A549 (cell line): Measurements from ENCODE around the gene TFAP2C. TPM values are rescaled to one million over a fixed set of nuclear protein-coding genes. Genes with fewer than 3 reads are reported as not detected.
"Not testable (repeated sequence)": the region's sequence is repeated elsewhere in the genome, so short reads cannot be mapped to it uniquely, and the experiment has no call there.

ENCODE experiments used
- ATAC-seq, 2 experiments: fragments of 200-7000 bp in 1 of 2; fragments of >200 bp in 1 of 2; cut with Nextera tagmentation in 1 of 2; cut with Tn5 transposase in 1 of 2; 3 replicates each; pipeline versions ENCODE4 v1.8.0 to v1.9.1; 2018 to 2020; ENCODE audit warnings: mild to moderate bottlenecking in 1 of 2, moderate library complexity in 1 of 2
- CTCF ChIA-PET: fragments of 300-600 bp; sonication (Branson Sonifier 250); formaldehyde crosslinking; extraction: SDS; loops from one replicate; lab custom pipeline; 2021; ENCODE audit warnings: antibody characterized with exemption, inconsistent platforms; lab: Yijun Ruan, JAX
- POLR2A ChIA-PET: fragments of 350-600 bp; formaldehyde crosslinking; extraction: SDS; loops from one replicate; lab custom pipeline; 2021; ENCODE audit warnings: antibody characterized with exemption, inconsistent platforms; lab: Yijun Ruan, JAX
- DNase-seq, 2 experiments: peaks; one replicate each; pipeline versions ENCODE4 v3.0.0 to v3.0.0-alpha.2; 2011 to 2016; ENCODE audit warnings: low read depth in 1 of 2, low spot score in 1 of 2
- FAIRE-seq: peaks from 2 replicates; lab custom pipeline; 2011; peaks lifted over from hg19 to GRCh38; lab: Jason Lieb, UNC
- H3K27ac ChIP-seq, 2 experiments: fragments of >200 bp; sonication (Bioruptor Twin); formaldehyde crosslinking; 3 replicates each; pipeline ENCODE4 v1.5.1; 2016 to 2017
- H3K4me1 ChIP-seq: fragments of >200 bp; sonication (Bioruptor Twin); formaldehyde crosslinking; 3 replicates; pipeline ENCODE4 v1.6.1; 2016
- H3K4me2 ChIP-seq: fragments of >200 bp; sonication (Bioruptor Twin); formaldehyde crosslinking; 3 replicates; pipeline ENCODE4 v1.6.1; 2016
- H3K4me3 ChIP-seq: fragments of >200 bp; sonication (Bioruptor Twin); formaldehyde crosslinking; 3 replicates; pipeline ENCODE4 v1.5.1; 2016
- H3K9me3 ChIP-seq: fragments of >200 bp; sonication (Bioruptor Twin); formaldehyde crosslinking; 3 replicates; pipeline ENCODE4 v1.6.1; 2016
- BHLHE40 ChIP-seq: IDR thresholded peaks from 2 replicates; pipeline ENCODE4 v1.6.1; 2012; ENCODE audit warnings: low read depth, low read length, inconsistent platforms
- CEBPB ChIP-seq, 2 experiments: fragments of >200 bp in 1 of 2; sonication (Bioruptor Twin) in 1 of 2; formaldehyde crosslinking in 1 of 2; IDR thresholded peaks; 2 replicates each; pipeline ENCODE4 v1.6.1; 2012 to 2016
- CHD2 ChIP-seq: fragments of 150-350 bp; IDR thresholded peaks from 2 replicates; pipeline ENCODE4 v1.6.1; 2014; ENCODE audit warnings: low read length; ENCODE audit not compliant: partially characterized antibody
- CHD4 ChIP-seq: fragments of 200-600 bp; sonication (generic); IDR thresholded peaks from 2 replicates; pipeline ENCODE4 v1.6.1; 2016; ENCODE audit warnings: antibody characterized with exemption, mild to moderate bottlenecking, borderline replicate concordance
- CTCF ChIP-seq: fragments of >200 bp; sonication (Bioruptor Twin); formaldehyde crosslinking; IDR thresholded peaks from 3 replicates; pipeline ENCODE4 v1.5.1; 2016
- EHF ChIP-seq: fragments of 250-450 bp; sonication (Bioruptor Pico); IDR thresholded peaks from 2 replicates; pipeline ENCODE4 v1.5.0; 2020; ENCODE audit warnings: mild to moderate bottlenecking
- FOSB ChIP-seq: fragments of 250-450 bp; sonication (Bioruptor Pico); IDR thresholded peaks from 2 replicates; pipeline ENCODE4 v1.5.0; 2020; ENCODE audit warnings: mild to moderate bottlenecking, moderate library complexity
- FOXS1 ChIP-seq: fragments of 250-450 bp; sonication (Bioruptor Pico); IDR thresholded peaks from 2 replicates; pipeline ENCODE4 v1.5.0; 2020; ENCODE audit warnings: mild to moderate bottlenecking, moderate library complexity
- HOXA7 ChIP-seq: fragments of 250-450 bp; sonication (Bioruptor Pico); IDR thresholded peaks from 2 replicates; pipeline ENCODE4 v1.5.0; 2020; ENCODE audit warnings: mild to moderate bottlenecking, moderate library complexity
- HOXB13 ChIP-seq: fragments of 250-450 bp; sonication (Bioruptor Pico); IDR thresholded peaks from 2 replicates; pipeline ENCODE4 v1.5.0; 2020; ENCODE audit warnings: low read depth, mild to moderate bottlenecking, moderate library complexity
- HOXB5 ChIP-seq: fragments of 250-450 bp; sonication (Bioruptor Pico); IDR thresholded peaks from 2 replicates; pipeline ENCODE4 v1.5.0; 2020; ENCODE audit warnings: mild to moderate bottlenecking, moderate library complexity
- JUN ChIP-seq, 2 experiments: fragments of >200 bp; sonication (Bioruptor Twin); formaldehyde crosslinking; IDR thresholded peaks; 2 replicates in 1 of 2; 3 replicates in 1 of 2; pipeline ENCODE4 v1.6.1; 2016 to 2017
- KDM5A ChIP-seq: fragments of 200-600 bp; sonication (generic); IDR thresholded peaks from 2 replicates; pipeline ENCODE4 v1.6.1; 2016; ENCODE audit warnings: antibody characterized with exemption, mild to moderate bottlenecking
- MAZ ChIP-seq: fragments of 150-350 bp; IDR thresholded peaks from 2 replicates; pipeline ENCODE4 v1.6.1; 2014; ENCODE audit warnings: antibody characterized with exemption, low read depth, low read length, borderline replicate concordance
- NR3C1 ChIP-seq: fragments of >200 bp; sonication (Bioruptor Twin); formaldehyde crosslinking; IDR thresholded peaks from 3 replicates; pipeline ENCODE4 v1.6.1; 2017
- RARB ChIP-seq: fragments of 250-450 bp; sonication (Bioruptor Pico); IDR thresholded peaks from 2 replicates; pipeline ENCODE4 v1.8.0; 2021; ENCODE audit warnings: mild to moderate bottlenecking, moderate library complexity
- RCOR1 ChIP-seq: fragments of 150-350 bp; IDR thresholded peaks from 2 replicates; pipeline ENCODE4 v1.6.1; 2014; ENCODE audit warnings: antibody characterized with exemption, low read length, low read depth
- RFX5 ChIP-seq: fragments of 450-650 bp; IDR thresholded peaks from 2 replicates; pipeline ENCODE4 v1.7.1; 2014; ENCODE audit warnings: antibody characterized with exemption, mild to moderate bottlenecking, moderate library complexity
- SMC3 ChIP-seq: fragments of >200 bp; sonication (Bioruptor Twin); formaldehyde crosslinking; IDR thresholded peaks from 3 replicates; pipeline ENCODE4 v1.6.1; 2018; ENCODE audit warnings: inconsistent platforms
- TP53 ChIP-seq: fragments of 250-450 bp; sonication (Bioruptor Pico); IDR thresholded peaks from 2 replicates; pipeline ENCODE4 v1.5.0; 2021; ENCODE audit warnings: mild to moderate bottlenecking, moderate library complexity
- ZC3H11A ChIP-seq: fragments of 450-650 bp; IDR thresholded peaks from 2 replicates; pipeline ENCODE4 v1.6.1; 2014; ENCODE audit warnings: antibody characterized with exemption, mild to moderate bottlenecking
- ZNF302 ChIP-seq: fragments of 250-450 bp; sonication (Bioruptor Pico); IDR thresholded peaks from 2 replicates; pipeline ENCODE4 v1.9.0; 2021; ENCODE audit warnings: inconsistent platforms, mild to moderate bottlenecking, moderate library complexity
- ZSCAN20 ChIP-seq: fragments of 250-450 bp; sonication (Bioruptor Pico); IDR thresholded peaks from 2 replicates; pipeline ENCODE4 v1.8.0; 2022; ENCODE audit warnings: mild to moderate bottlenecking, moderate library complexity
- WGBS: methylation state at CpG from one replicate; pipeline ENCODE4 v1.1.6; 2017; ENCODE audit errors: missing lambda C conversion rate; 5-methylcytosine and 5-hydroxymethylcytosine counted together
- polyA plus RNA-seq, 4 experiments: library from polyadenylated mRNA; depleted of rRNA in 3 of 4; stranded (reverse); fragments of >200 nt; fragmentation: RNase III in 1 of 4; extraction: RNeasy Plus Mini Kit Qiagen cat#74134 plus additional on column Dnase treatment in 1 of 4; gene quantifications; 2 replicates in 3 of 4; 3 replicates in 1 of 4; pipeline ENCODE4 v1.2.3, GENCODE V29; 2011 to 2017
- TF ChIP-seq, protein P1 (sequence below): fragments of >200 bp; sonication (Bioruptor Twin); formaldehyde crosslinking; IDR thresholded peaks from 3 replicates; pipeline ENCODE4 v1.6.1; 2016
- TF ChIP-seq, protein P2 (sequence below): fragments of 250-450 bp; sonication (Bioruptor Pico); IDR thresholded peaks from 2 replicates; pipeline ENCODE4 v1.5.0; 2021; ENCODE audit warnings: mild to moderate bottlenecking, moderate library complexity, borderline replicate concordance
- TF ChIP-seq, protein P3 (sequence below): fragments of >200 bp; sonication (Bioruptor Twin); formaldehyde crosslinking; IDR thresholded peaks from 2 replicates; pipeline ENCODE4 v1.6.1; 2016

TFAP2C gene
- polyA plus RNA-seq, 2 of the 4 experiments (the other 2 are of a cell fraction), result 9.6 to 14.2 TPM

GRCh38 chr20:56657879-56658278 is 28.8 kb downstream of the TFAP2C start:
- Histone ChIP-seq H3K27ac (no peak overlapping the region), H3K4me1 (no peaks in the 10 kb centered on the region), H3K4me3 (no peak overlapping the region), H3K4me2 (no peak overlapping the region), H3K9me3 (no peaks in the 10 kb centered on the region)
- POLR2A ChIA-PET, result no interaction called here
- FAIRE-seq (no peak), ATAC-seq (no peak), DNase-seq (no peak)
- CTCF ChIA-PET, result no interaction called here
- whole genome bisulfite sequencing, result 81% methylated on average over 8 of the region's 9 CpGs
- no peak for TF ChIP-seq ZNF302
- no peak for TF ChIP-seq CTCF
- no peak for TF ChIP-seq ZSCAN20 (CRISPR knock-in tag)
- TF ChIP-seq FOSB (CRISPR knock-in tag), result no peak
- no peak for TF ChIP-seq MAZ
- no peak for TF ChIP-seq JUN (IDR thresholded peaks at IDR 0.05)
- no peak for TF ChIP-seq HOXA7 (CRISPR knock-in tag)
- no peak for TF ChIP-seq NR3C1
- no peak for TF ChIP-seq ZC3H11A
- TF ChIP-seq SMC3, result no peak
- TF ChIP-seq, protein P1, sequence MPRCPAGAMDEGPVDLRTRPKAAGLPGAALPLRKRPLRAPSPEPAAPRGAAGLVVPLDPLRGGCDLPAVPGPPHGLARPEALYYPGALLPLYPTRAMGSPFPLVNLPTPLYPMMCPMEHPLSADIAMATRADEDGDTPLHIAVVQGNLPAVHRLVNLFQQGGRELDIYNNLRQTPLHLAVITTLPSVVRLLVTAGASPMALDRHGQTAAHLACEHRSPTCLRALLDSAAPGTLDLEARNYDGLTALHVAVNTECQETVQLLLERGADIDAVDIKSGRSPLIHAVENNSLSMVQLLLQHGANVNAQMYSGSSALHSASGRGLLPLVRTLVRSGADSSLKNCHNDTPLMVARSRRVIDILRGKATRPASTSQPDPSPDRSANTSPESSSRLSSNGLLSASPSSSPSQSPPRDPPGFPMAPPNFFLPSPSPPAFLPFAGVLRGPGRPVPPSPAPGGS, result no peak
- TF ChIP-seq CHD2, result no peak
- TF ChIP-seq CEBPB (IDR thresholded peaks at IDR 0.05), result no peak
- TF ChIP-seq KDM5A, result no peak
- no peak for TF ChIP-seq RCOR1

DNA sequence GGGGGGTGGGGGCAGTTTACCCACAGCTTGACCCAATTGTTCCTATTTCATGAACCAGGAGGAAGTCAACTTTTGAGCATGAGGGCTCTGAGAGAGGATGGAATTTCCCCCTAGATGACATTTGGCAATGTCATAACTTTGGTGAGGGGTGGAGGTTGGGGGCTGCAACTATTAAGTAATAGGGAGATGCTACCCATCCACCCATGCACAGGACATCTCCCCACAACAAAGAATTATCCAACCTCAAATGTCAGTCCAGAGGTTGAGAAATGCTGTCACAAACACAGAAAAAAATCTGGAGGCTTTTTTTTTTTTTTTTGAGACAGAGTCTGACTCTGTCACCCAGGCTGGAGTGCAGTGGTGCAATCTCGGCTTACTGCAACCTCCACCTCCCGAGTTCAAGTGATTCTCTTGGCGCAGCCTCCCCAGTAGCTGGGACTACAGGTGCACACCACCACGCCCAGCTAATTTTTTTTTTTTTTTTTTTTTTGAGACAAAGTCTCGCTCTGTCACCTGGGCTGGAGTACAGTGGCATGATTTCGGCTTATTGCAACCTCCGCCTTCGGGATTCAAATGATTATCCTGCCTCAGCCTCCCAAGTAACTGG is 29.3 kb downstream of the TFAP2C start:
- H3K4me1 ChIP-seq, POLR2A ChIA-PET, FAIRE-seq, ATAC-seq, H3K4me3 ChIP-seq, DNase-seq, H3K4me2 ChIP-seq, H3K9me3 ChIP-seq, H3K27ac ChIP-seq: not testable (repeated sequence)
- WGBS, result 85% methylated on average over 8 of the region's 8 CpGs
- CTCF ChIA-PET, result interaction anchor here (0.7 kb wide), 1 partner anchor 167 kb away, joined by 4 read pairs; no protein-coding TSS in a partner anchor

DNA sequence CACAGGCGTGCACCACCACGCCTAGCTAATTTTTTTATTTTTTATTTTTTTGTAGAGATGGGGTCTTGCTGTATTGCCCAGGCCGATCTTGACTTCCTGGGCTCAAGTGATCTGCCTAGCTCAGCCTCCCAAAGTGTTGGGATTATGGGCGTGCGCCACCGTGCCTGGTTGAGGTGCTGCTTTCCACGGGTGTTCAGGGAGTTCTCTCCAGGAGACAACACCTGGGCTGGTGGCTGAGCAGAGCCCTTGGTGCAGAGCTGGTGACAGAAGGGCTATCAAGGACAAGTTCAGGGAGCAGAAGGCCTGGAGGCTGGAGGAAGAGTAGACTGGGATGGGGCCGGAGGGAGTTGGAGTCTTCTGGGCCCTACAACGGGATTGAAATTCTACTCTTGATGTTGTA is 34.6 kb downstream of the TFAP2C start:
- Histone ChIP-seq H3K4me2 (no peak overlapping the region), H3K4me3 (no peak overlapping the region), H3K27ac (no peak overlapping the region), H3K4me1 (no peaks in the 10 kb centered on the region)
- FAIRE-seq (no peak), ATAC-seq (no peak), DNase-seq (no peak)
- CTCF ChIA-PET, result interaction anchor here (1.5 to 3.0 kb wide), 4 partner anchors 9 to 310 kb away, joined by 3 to 9 read pairs (median 5); no protein-coding TSS in a partner anchor
- WGBS, result 95% methylated on average over 9 of the region's 9 CpGs
- TF ChIP-seq RARB (CRISPR knock-in tag) (no peak), HOXB5 (CRISPR knock-in tag) (no peak), HOXB13 (CRISPR knock-in tag) (no peak), ZSCAN20 (CRISPR knock-in tag) (no peak), CHD4 (no peak), TP53 (CRISPR knock-in tag) (no peak), SMC3 (no peak), KDM5A (no peak), CEBPB (IDR thresholded peaks at IDR 0.05) (no peak), FOSB (CRISPR knock-in tag) (no peak), RCOR1 (no peak), RFX5 (no peak), HOXA7 (CRISPR knock-in tag) (no peak), EHF (CRISPR knock-in tag) (no peak), FOXS1 (CRISPR knock-in tag) (no peak), ZNF302 (no peak), BHLHE40 (no peak)
- TF ChIP-seq, protein P2, sequence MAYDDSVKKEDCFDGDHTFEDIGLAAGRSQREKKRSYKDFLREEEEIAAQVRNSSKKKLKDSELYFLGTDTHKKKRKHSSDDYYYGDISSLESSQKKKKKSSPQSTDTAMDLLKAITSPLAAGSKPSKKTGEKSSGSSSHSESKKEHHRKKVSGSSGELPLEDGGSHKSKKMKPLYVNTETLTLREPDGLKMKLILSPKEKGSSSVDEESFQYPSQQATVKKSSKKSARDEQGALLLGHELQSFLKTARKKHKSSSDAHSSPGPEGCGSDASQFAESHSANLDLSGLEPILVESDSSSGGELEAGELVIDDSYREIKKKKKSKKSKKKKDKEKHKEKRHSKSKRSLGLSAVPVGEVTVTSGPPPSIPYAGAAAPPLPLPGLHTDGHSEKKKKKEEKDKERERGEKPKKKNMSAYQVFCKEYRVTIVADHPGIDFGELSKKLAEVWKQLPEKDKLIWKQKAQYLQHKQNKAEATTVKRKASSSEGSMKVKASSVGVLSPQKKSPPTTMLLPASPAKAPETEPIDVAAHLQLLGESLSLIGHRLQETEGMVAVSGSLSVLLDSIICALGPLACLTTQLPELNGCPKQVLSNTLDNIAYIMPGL (CRISPR knock-in tag), result no peak
- TF ChIP-seq, protein P3, sequence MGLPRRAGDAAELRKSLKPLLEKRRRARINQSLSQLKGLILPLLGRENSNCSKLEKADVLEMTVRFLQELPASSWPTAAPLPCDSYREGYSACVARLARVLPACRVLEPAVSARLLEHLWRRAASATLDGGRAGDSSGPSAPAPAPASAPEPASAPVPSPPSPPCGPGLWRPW, result no peak
- TF ChIP-seq, all 56 proteins: peak for 0
- POLR2A ChIA-PET, result no interaction called here
- no peaks in the 10 kb centered on the region for H3K9me3 ChIP-seq
